Activated T-cell treated with anti-CD3 and anti-CD28 coated beads, Interleukin-2, amount 50 U/mL, for 4 hours (primary cell): ENCODE measurements around the gene RUBCNL. TPM values are rescaled to one million over a fixed set of nuclear protein-coding genes. Genes with fewer than 3 reads are reported as not detected.

Source experiments
- ATAC-seq, 2 donors: fragments of 200-7000 bp; cut with Tn5 transposase; one replicate each; pipeline ENCODE4 v1.10.0; 2021
- DNase-seq: peaks from one replicate; pipeline ENCODE4 v3.0.0-alpha.2; 2020
- H3K27me3 Mint-ChIP-seq: one replicate; pipeline ENCODE4 v1.8.0; 2021; ENCODE audit warnings: low read depth, mixed read lengths
- H3K36me3 Mint-ChIP-seq: one replicate; pipeline ENCODE4 v1.8.0; 2022; ENCODE audit warnings: mixed read lengths; ENCODE audit not compliant: insufficient read depth
- H3K4me1 Mint-ChIP-seq: one replicate; pipeline ENCODE4 v1.8.0; 2021; ENCODE audit warnings: low read depth, mixed read lengths
- H3K4me3 Mint-ChIP-seq: one replicate; pipeline ENCODE4 v1.8.0; 2021; ENCODE audit warnings: mild to moderate bottlenecking, moderate library complexity, mixed read lengths
- H3K9me3 Mint-ChIP-seq: one replicate; pipeline ENCODE4 v1.8.0; 2021; ENCODE audit warnings: mixed read lengths
- total RNA-seq, 3 donors: library from RNA; stranded (reverse); gene quantifications; one replicate each; pipeline ENCODE4 v1.2.1, GENCODE V29; 2021

Gene RUBCNL
- total RNA-seq, 3 donors from 2014 or later: 0.94 to 1.8 (median 1.1) TPM

- Mint-ChIP-seq H3K4me3 (peak overlapping the region; percentile 9), H3K27me3 (no peaks in the 10 kb centered on the region), H3K36me3 (no peaks in the 10 kb centered on the region), H3K4me1 (peaks cover 33% of the 10 kb centered on the region), H3K9me3 (peaks cover 5% of the 10 kb centered on the region)
- no peak for DNase-seq
- ATAC-seq: peak; percentile 13 to 25
These were observed 46.4 kb downstream of the RUBCNL start for GRCh38 chr13:46340631-46341111.

- Mint-ChIP-seq H3K36me3 (no peaks in the 10 kb centered on the region), H3K4me1 (peaks cover 33% of the 10 kb centered on the region)
- no peak for ATAC-seq
These were observed 47.0 kb downstream of the RUBCNL start for GRCh38 chr13:46340011-46340410.

GRCh38 chr13:46339035-46339666, 47.9 kb downstream of the RUBCNL start:
- H3K4me3 Mint-ChIP-seq: no peak overlapping the region
- peaks cover 5% of the 10 kb centered on the region for H3K9me3 Mint-ChIP-seq
- H3K36me3 Mint-ChIP-seq: peaks cover 2% of the 10 kb centered on the region
- ATAC-seq (no peak), DNase-seq (no peak)
- peaks cover 40% of the 10 kb centered on the region for H3K4me1 Mint-ChIP-seq
- H3K27me3 Mint-ChIP-seq: no peaks in the 10 kb centered on the region

More at GRCh38 chr13:46340011-46340410, 47.0 kb downstream of the RUBCNL start:
- H3K4me3 Mint-ChIP-seq: no peak overlapping the region
- peaks cover 5% of the 10 kb centered on the region for H3K9me3 Mint-ChIP-seq
- no peak for DNase-seq
- no peaks in the 10 kb centered on the region for H3K27me3 Mint-ChIP-seq

- Mint-ChIP-seq H3K9me3 (peaks cover 5% of the 10 kb centered on the region), H3K4me3 (no peak overlapping the region), H3K27me3 (no peaks in the 10 kb centered on the region), H3K4me1 (peaks cover 48% of the 10 kb centered on the region), H3K36me3 (peaks cover 2% of the 10 kb centered on the region)
- no peak for ATAC-seq
- no peak for DNase-seq
These were observed 49.4 kb downstream of the RUBCNL start for GRCh38 chr13:46337700-46338099.

DNA sequence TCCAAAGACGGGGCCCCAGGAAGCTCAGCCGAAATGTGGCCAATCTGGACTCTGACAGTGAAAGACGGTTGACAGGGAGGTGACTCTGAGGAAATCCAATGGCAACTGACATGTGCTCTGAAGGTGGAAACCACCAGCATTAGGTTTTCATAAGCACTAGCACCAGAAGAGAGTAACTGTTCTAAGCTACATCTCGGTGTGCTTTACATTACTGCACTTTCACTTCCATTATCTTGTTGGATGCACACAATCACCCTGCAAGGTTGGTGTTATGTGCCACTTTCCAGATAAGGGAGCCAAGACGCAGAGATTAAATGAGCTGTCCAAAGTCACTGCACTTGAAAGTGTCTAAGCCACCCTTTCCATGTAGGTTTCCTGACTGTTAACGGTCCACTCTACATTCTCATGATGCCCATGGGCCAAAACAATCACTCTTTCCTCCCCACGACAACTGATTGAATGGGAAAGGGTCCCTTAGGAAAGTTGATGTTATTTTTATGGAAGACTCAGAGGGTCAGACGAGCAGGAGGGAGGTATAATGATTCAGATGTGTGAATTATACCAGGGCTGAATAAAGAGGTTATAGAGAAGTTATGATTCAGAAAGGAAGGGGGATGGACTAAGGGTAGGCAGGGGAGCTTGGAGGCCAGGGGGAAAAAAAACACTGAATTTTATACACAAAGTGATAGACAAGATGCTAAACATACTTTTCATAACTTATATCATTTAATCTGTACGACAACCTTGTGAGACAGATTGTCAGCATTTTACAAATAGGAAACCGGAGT, 52.8 kb downstream of the RUBCNL start:
- Mint-ChIP-seq H3K36me3 (peaks cover 2% of the 10 kb centered on the region), H3K27me3 (no peaks in the 10 kb centered on the region), H3K4me3 (no peak overlapping the region), H3K9me3 (peaks cover 5% of the 10 kb centered on the region), H3K4me1 (peaks cover 30% of the 10 kb centered on the region)
- peak; percentile 45 to 64 for ATAC-seq
- no peak for DNase-seq

DNA sequence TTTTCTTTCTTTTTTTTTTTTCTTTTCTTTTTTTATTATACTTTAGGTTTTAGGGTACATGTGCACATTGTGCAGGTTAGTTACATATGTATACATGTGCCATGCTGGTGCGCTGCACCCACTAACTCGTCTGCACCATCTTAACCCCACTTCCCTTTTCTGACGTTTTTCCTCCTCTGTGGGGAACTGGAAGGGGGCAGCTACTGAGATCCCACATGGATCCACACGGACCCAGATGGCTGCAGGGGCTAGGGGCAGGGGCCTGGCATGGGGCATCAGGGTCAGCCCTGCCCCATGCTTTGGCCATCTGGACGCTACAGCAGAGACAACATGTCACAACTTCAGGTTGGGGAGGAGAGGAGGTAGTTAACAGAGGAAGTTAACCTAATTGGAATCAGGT, 54.3 kb downstream of the RUBCNL start:
- peaks cover 5% of the 10 kb centered on the region for H3K9me3 Mint-ChIP-seq
- peaks cover 27% of the 10 kb centered on the region for H3K4me1 Mint-ChIP-seq

DNA sequence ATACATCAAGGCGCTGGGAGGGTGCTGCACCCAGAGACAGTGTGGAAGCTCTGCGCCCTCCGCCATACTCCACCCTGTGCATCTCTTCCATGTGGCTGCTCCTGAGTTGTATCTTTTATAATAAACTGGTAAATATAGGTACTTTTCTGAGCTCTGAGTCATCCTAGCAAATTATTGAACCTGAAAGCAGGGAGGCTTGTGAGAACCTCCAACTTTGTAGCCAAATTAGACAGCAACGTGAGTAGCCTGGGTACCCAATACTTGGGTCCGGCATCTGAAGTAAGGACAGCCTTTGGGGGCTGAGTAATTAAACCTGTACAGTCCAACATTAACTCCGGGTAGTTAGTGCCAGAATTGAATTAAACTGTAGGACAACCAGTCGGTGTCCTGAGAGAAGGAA, 57.4 kb downstream of the RUBCNL start:
- Mint-ChIP-seq H3K4me1 (peaks cover 25% of the 10 kb centered on the region), H3K36me3 (peaks cover under 1% of the 10 kb centered on the region), H3K4me3 (no peak overlapping the region), H3K9me3 (no peaks in the 10 kb centered on the region), H3K27me3 (peaks cover 8% of the 10 kb centered on the region)
- no peak for DNase-seq
- peak in 1 of 2 donors; percentile 3 for ATAC-seq

More for the DNA sequence above, 54.3 kb downstream of the RUBCNL start:
- no peak overlapping the region for H3K4me3 Mint-ChIP-seq
- ATAC-seq (no peak), DNase-seq (no peak)
- peaks cover 2% of the 10 kb centered on the region for H3K36me3 Mint-ChIP-seq
- peaks cover 4% of the 10 kb centered on the region for H3K27me3 Mint-ChIP-seq

- DNase-seq (no peak), ATAC-seq (no peak)
- Mint-ChIP-seq H3K4me1 (peaks cover 8% of the 10 kb centered on the region), H3K27me3 (peaks cover 10% of the 10 kb centered on the region), H3K36me3 (no peaks in the 10 kb centered on the region), H3K4me3 (no peak overlapping the region), H3K9me3 (no peaks in the 10 kb centered on the region)
These were observed 59.8 kb downstream of the RUBCNL start for GRCh38 chr13:46327246-46327645.

DNA sequence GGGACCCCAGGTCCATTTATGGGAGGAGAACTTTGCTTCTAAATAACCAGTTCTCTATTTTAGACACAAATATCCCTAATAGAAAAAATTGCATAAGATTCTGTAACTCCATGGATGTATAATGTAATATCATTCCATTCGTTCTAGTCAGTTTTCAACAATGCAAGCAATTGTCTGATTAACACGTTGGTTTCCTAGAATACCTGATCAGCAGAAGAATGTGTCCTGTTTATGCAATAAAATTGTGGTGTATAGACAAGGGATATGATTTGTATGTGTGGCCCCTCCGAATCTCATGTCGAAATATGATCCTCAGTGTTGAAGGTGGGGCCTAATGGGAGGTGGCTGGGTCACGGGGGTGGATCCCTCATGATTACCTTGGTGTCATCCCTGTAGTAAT, 62.1 kb downstream of the RUBCNL start:
- Mint-ChIP-seq H3K36me3 (no peaks in the 10 kb centered on the region), H3K4me1 (peaks cover 16% of the 10 kb centered on the region), H3K27me3 (peaks cover 10% of the 10 kb centered on the region), H3K4me3 (no peak overlapping the region), H3K9me3 (no peaks in the 10 kb centered on the region)
- ATAC-seq (no peak), DNase-seq (no peak)

DNA sequence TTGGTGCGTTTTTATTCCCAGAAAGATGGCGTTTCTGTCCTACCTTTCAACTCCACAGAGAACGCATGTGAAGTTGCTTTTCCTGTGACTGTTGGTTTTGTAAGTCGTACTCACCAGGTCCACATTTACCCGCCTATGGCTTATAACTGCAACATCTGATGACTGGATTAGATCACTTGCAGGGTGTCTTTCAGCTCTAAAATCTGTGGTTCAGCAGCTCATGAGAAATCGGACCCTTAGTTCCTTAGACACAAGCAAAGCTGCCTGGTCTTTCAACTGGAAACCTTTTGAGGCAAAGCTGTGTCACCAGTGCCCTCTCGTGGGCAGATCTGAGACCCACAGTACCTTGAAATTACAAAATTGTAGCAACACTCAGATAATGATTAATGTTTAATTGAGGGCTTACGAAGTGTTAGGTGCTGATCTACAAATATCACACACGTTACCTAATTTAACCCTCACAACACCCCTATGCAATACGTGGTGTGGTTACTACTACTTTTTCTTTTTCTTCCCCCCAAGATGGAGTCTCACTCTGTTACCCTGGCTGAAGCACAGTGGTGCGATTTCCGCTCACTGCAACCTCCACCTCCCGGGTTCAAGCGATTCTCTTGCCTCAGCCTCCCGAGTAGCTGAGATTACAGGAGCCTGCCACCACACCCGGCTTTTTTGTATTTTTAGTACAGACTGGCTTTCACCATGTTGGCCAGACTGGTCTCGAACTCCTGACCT, 65.4 kb downstream of the RUBCNL start:
- DNase-seq (peak; percentile 65), ATAC-seq (peak; percentile 88 to 90)
- Mint-ChIP-seq H3K27me3 (peaks cover 2% of the 10 kb centered on the region), H3K9me3 (no peaks in the 10 kb centered on the region), H3K4me1 (peaks cover 26% of the 10 kb centered on the region), H3K36me3 (peaks cover 1% of the 10 kb centered on the region), H3K4me3 (peak overlapping the region; percentile 78)

- peak; percentile 17 to 25 for ATAC-seq
- DNase-seq: no peak
- H3K4me1 Mint-ChIP-seq: peaks cover 26% of the 10 kb centered on the region
- H3K36me3 Mint-ChIP-seq: peaks cover 5% of the 10 kb centered on the region
- H3K4me3 Mint-ChIP-seq: peak overlapping the region; percentile 78
- peaks cover 2% of the 10 kb centered on the region for H3K27me3 Mint-ChIP-seq
- no peaks in the 10 kb centered on the region for H3K9me3 Mint-ChIP-seq
These were observed 66.2 kb downstream of the RUBCNL start for GRCh38 chr13:46320821-46321220.

DNA sequence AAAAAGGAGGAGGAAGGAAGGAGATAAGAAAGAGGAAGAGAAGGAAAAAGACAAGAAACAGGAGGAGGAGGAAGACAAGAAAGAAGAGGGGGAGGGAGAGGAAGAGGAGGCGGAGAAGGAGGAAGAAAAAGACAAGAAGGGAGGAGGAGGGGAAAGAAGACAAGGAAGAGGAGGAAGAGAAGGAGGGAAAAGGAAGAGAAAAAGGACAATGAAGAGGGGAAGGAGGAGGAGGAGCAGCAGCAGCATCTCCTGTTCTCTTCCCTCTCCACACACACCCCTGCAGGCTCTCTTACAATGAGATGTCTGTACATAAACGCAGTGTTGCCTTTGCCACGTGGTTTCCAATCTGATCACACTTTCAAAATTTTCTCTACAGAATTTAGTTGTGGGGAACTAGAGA, 66.6 kb downstream of the RUBCNL start:
- no peak for DNase-seq
- peak overlapping the region; percentile 78 for H3K4me3 Mint-ChIP-seq
- H3K36me3 Mint-ChIP-seq: peaks cover 7% of the 10 kb centered on the region
- H3K4me1 Mint-ChIP-seq: peaks cover 28% of the 10 kb centered on the region
- H3K27me3 Mint-ChIP-seq: peaks cover 2% of the 10 kb centered on the region
- no peaks in the 10 kb centered on the region for H3K9me3 Mint-ChIP-seq
- ATAC-seq: peak in 1 of 2 donors; percentile 20

DNA sequence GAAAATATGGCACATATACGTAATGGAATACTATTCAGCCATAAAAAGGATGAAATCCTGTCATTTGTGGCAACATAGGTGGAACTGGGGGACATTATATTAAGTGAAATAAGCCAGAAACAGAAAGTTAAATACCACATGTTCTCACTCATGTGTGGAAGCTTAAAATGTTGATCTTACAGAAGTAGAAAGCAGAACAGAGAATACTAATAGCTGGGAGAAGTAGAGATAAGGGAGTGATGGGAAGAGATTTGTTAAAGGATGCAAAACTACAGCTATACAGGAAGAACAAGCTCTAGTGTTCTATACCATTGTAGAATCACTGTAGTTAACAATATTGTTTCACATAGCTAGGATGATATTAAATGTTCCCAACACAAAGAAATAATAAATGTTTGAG, 68.1 kb downstream of the RUBCNL start:
- Mint-ChIP-seq H3K36me3 (peaks cover 10% of the 10 kb centered on the region), H3K4me1 (peaks cover 32% of the 10 kb centered on the region), H3K27me3 (peaks cover 2% of the 10 kb centered on the region), H3K4me3 (no peak overlapping the region), H3K9me3 (no peaks in the 10 kb centered on the region)
- ATAC-seq: no peak
- no peak for DNase-seq

DNA sequence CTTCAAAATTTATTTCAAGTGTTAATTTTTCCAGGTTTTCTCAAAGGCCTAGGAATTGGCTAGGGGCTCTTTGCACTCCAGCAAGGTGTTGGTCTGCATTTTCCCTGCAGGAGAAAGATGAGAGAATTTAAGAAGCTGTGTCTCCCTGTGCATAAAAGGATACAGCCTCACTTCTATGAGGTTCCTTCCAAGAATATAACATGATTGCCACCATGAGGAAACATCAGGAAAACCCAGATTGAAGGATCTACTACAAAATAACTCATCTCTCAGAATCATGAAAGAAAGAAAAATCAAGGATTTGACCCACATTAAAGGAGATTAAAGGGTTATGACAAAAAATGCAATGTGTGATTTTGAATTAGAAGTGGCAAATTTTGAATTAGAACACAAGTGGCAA, 69.9 kb downstream of the RUBCNL start:
- Mint-ChIP-seq H3K27me3 (no peaks in the 10 kb centered on the region), H3K4me1 (peaks cover 42% of the 10 kb centered on the region), H3K9me3 (no peaks in the 10 kb centered on the region), H3K4me3 (no peak overlapping the region), H3K36me3 (peaks cover 13% of the 10 kb centered on the region)
- DNase-seq (no peak), ATAC-seq (no peak)
